HUES48 (cell line): ENCODE results near the gene RAB3IL1.

ENCODE experiments used
- H3K27ac ChIP-seq: one replicate; pipeline ENCODE4 v1.7.0; 2013; ENCODE audit warnings: low read depth, low read length, inconsistent platforms
- H3K27me3 ChIP-seq: 2 replicates; pipeline ENCODE4 v1.6.1; 2013; ENCODE audit warnings: mild to moderate bottlenecking, low read length; ENCODE audit not compliant: control insufficient read depth, insufficient read depth
- H3K36me3 ChIP-seq: 2 replicates; pipeline ENCODE4 v1.6.1; 2013; ENCODE audit warnings: low read length; ENCODE audit not compliant: control insufficient read depth, insufficient read depth
- H3K4me1 ChIP-seq: 2 replicates; pipeline ENCODE4 v1.6.1; 2013; ENCODE audit warnings: mild to moderate bottlenecking, low read length; ENCODE audit not compliant: control insufficient read depth, insufficient read depth
- H3K4me3 ChIP-seq: 2 replicates; pipeline ENCODE4 v1.5.1; 2013; ENCODE audit warnings: mild to moderate bottlenecking, low read depth, low read length
- H3K9ac ChIP-seq: 2 replicates; pipeline ENCODE4 v1.6.1; 2013; ENCODE audit warnings: mild to moderate bottlenecking, low read depth, low read length, moderate library complexity
- H3K9me3 ChIP-seq: 2 replicates; pipeline ENCODE4 v1.6.1; 2013; ENCODE audit warnings: low read length; ENCODE audit not compliant: control insufficient read depth, insufficient read depth

RAB3IL1 gene

GRCh38 chr11:61850687-61851086 is 66.7 kb downstream of the RAB3IL1 start:
- no peaks in the 10 kb centered on the region for H3K27me3 ChIP-seq
- H3K27ac ChIP-seq: no peak overlapping the region
- H3K9ac ChIP-seq: no peak overlapping the region
- peaks cover 94% of the 10 kb centered on the region for H3K36me3 ChIP-seq
- no peak overlapping the region for H3K4me3 ChIP-seq
- no peaks in the 10 kb centered on the region for H3K4me1 ChIP-seq
- no peaks in the 10 kb centered on the region for H3K9me3 ChIP-seq

DNA sequence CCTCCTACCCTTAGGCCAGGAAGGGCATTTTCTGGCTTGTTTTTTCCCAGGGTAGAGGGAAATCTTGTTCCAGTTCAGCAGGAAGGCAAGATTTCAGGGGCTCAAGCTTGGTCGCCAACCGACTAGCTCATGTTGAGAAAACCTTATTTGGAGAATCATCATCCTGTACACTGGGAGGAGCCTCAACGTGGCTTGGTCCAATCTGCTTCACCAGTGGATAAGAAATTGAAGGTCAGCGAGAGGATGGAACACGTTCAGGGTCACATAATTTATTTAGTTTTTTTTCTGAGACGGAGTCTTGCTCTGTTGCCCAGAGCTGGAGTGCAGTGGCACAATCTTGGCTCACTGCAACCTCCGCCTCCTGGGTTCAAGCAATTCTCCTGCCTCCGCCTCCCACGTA is 68.7 kb downstream of the RAB3IL1 start:
- Histone ChIP-seq H3K4me1 (no peaks in the 10 kb centered on the region), H3K27me3 (no peaks in the 10 kb centered on the region), H3K9ac (no peak overlapping the region), H3K36me3 (peaks cover 91% of the 10 kb centered on the region), H3K4me3 (no peak overlapping the region), H3K9me3 (no peaks in the 10 kb centered on the region), H3K27ac (no peak overlapping the region)

- Histone ChIP-seq H3K4me3 (no peak overlapping the region), H3K27me3 (no peaks in the 10 kb centered on the region), H3K4me1 (no peaks in the 10 kb centered on the region), H3K36me3 (peaks cover 92% of the 10 kb centered on the region), H3K9me3 (no peaks in the 10 kb centered on the region), H3K27ac (no peak overlapping the region), H3K9ac (no peak overlapping the region)
Measured at GRCh38 chr11:61847914-61848581, 69.3 kb downstream of the RAB3IL1 start.
